CD4-positive, alpha-beta memory T cell (primary cell): Measurements from ENCODE around the gene SRGAP3. TPM values are rescaled to one million over a fixed set of nuclear protein-coding genes. Genes with fewer than 3 reads are reported as not detected.

Source experiments
- CTCF ChIA-PET: fragments of 350-600 bp; sonication (Branson Sonifier 250); formaldehyde crosslinking; loops from one replicate; lab custom pipeline; 2021; ENCODE audit warnings: inconsistent platforms; ENCODE audit not compliant: partially characterized antibody; lab: Charles Lee
- POLR2A ChIA-PET: fragments of 350-600 bp; sonication (Branson Sonifier 250); formaldehyde crosslinking; loops from one replicate; lab custom pipeline; 2021; ENCODE audit not compliant: partially characterized antibody; lab: Charles Lee
- DNase-seq, 5 donors: peaks; one replicate each; pipeline versions ENCODE4 v3.0.0 to v3.0.0-alpha.2; 2020 to 2022; ENCODE audit warnings: mixed read lengths in 1 of 5
- H3K27ac ChIP-seq: one replicate; pipeline ENCODE4 v1.7.0; 2013; ENCODE audit warnings: low read depth, low read length
- H3K27me3 ChIP-seq: 2 replicates; pipeline ENCODE4 v1.7.0; 2013; ENCODE audit warnings: mild to moderate bottlenecking, low read length, moderate library complexity; ENCODE audit not compliant: insufficient read depth
- H3K36me3 ChIP-seq: 2 replicates; pipeline ENCODE4 v1.7.0; 2013; ENCODE audit warnings: mild to moderate bottlenecking, low read length, moderate library complexity; ENCODE audit not compliant: insufficient read depth
- H3K4me1 ChIP-seq: 2 replicates; pipeline ENCODE4 v1.7.0; 2013; ENCODE audit warnings: mild to moderate bottlenecking, low read length, moderate library complexity; ENCODE audit not compliant: insufficient read depth
- H3K4me3 ChIP-seq, 2 donors: one replicate each; pipeline ENCODE4 v1.7.0; 2013; ENCODE audit warnings: low read length in 2 of 2, mild to moderate bottlenecking in 1 of 2
- H3K9me3 ChIP-seq, 2 donors: one replicate each; pipeline ENCODE4 v1.7.0; 2013; ENCODE audit warnings: low read length in 2 of 2, control low read depth in 1 of 2; ENCODE audit not compliant: control insufficient read depth in 1 of 2
- H3K27ac Mint-ChIP-seq, 7 donors: one replicate each; pipeline ENCODE4 v1.8.0; 2020 to 2021; ENCODE audit warnings: mixed read lengths in 7 of 7, mild to moderate bottlenecking in 6 of 7, inconsistent platforms in 3 of 7, moderate library complexity in 3 of 7
- H3K27me3 Mint-ChIP-seq, 2 donors: one replicate each; pipeline ENCODE4 v1.8.0; 2020 to 2021; ENCODE audit warnings: mixed read lengths in 2 of 2
- H3K36me3 Mint-ChIP-seq, 2 donors: one replicate each; pipeline ENCODE4 v1.8.0; 2020 to 2021; ENCODE audit warnings: mixed read lengths in 2 of 2, inconsistent platforms in 1 of 2, mild to moderate bottlenecking in 1 of 2
- H3K4me1 Mint-ChIP-seq, 4 donors: one replicate each; pipeline ENCODE4 v1.8.0; 2020 to 2021; ENCODE audit warnings: mixed read lengths in 4 of 4, mild to moderate bottlenecking in 1 of 4
- H3K4me3 Mint-ChIP-seq, 8 donors: one replicate each; pipeline ENCODE4 v1.8.0; 2020 to 2021; ENCODE audit warnings: mixed read lengths in 8 of 8, mild to moderate bottlenecking in 7 of 8, moderate library complexity in 6 of 8, inconsistent platforms in 3 of 8
- H3K9me3 Mint-ChIP-seq, 8 donors: one replicate each; pipeline ENCODE4 v1.8.0; 2020 to 2021; ENCODE audit warnings: mixed read lengths in 8 of 8, mild to moderate bottlenecking in 5 of 8, inconsistent platforms in 3 of 8, moderate library complexity in 1 of 8
- intact Hi-C: fragments of 100-400 bp; cut with micrococcal nuclease; formaldehyde crosslinking; loops from one replicate; pipeline ENCODE4 v1.15.1; 2023
- polyA plus RNA-seq, 2 donors: library from polyadenylated mRNA; unstranded; fragments of 300-500 nt; fragmentation: Illumina TruSeq; gene quantifications; one replicate each; pipeline ENCODE4 v1.2.3, GENCODE V29; 2021
- total RNA-seq, 2 experiments: library from RNA; stranded (reverse); gene quantifications; one replicate each; pipeline ENCODE4 v1.2.3, GENCODE V29; 2021

SRGAP3 gene
- total and polyA plus RNA-seq, 4 experiments from 2014 or later = 0.35 to 2.4 (median 1.7) TPM

DNA sequence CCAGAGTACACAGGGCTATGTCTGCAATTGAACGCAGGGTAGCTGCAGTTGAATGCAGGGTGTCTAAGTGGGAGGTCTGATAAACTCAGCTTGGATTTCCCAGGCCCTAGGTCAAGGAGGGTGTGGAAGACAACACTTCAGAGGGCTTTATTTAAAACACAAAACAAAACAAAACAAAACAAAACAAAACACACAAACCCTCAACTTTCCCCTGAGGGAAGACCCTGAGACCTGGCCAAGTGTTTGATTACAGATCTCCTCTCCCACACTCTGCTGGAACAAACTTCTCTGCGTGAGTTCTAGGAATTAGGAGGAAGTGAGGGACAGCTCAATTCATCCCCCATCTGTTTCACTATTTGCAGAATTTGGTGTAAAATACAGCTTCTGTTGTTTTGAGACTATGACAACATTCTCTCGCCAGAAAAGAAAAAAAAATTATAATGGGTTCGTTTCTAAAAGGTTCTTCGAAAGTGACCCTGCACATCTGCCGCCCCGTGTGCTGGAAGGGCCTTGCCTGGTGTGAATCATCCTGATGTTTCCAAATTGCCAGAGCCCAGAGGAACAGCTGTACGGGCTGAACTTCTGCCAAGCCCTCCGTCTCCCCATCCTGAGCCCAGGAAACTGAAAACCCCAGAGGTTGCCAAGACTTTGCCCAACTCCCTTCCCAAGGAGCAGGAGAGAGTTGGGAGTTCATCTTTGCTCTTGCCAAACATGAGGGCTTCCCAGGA, 212.9 kb downstream of the SRGAP3 start:
- H3K27me3 ChIP-seq = no peaks in the 10 kb centered on the region
- DNase-seq = no peak
- no peaks in the 10 kb centered on the region for H3K4me1 ChIP-seq
- Mint-ChIP-seq H3K36me3 (no peaks in the 10 kb centered on the region), H3K4me1 (no peaks in the 10 kb centered on the region), H3K27ac (no peak overlapping the region), H3K27me3 (no peaks in the 10 kb centered on the region), H3K4me3 (no peak overlapping the region), H3K9me3 (no peaks in the 10 kb centered on the region)
- no peak overlapping the region for H3K4me3 ChIP-seq
- POLR2A ChIA-PET = no interaction called here
- CTCF ChIA-PET = interaction anchor here (1.4 kb wide), 1 partner anchor 12 kb away, joined by 3 read pairs; no protein-coding TSS in a partner anchor
- no peaks in the 10 kb centered on the region for H3K9me3 ChIP-seq
- intact Hi-C loops = no loop called here
- no peak overlapping the region for H3K27ac ChIP-seq
- H3K36me3 ChIP-seq = no peaks in the 10 kb centered on the region

DNA sequence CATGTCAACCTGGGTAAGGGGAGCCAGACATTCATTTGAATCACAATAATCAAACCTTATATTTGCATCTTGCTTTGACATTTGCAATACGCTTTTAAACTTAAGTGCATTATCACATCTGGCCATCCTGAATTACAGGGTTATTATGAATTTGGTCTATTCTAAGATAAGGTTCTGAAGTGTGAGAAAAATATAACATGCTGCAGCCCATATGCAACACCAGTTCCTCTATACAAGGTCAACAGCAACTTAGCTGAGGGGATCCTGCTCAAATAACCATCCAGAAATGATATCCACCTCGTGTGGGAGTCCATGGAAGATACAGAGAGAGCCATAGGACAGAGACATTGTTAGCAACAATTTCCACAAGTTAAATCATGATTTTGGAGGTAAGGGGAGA, 213.5 kb downstream of the SRGAP3 start:
- Histone ChIP-seq H3K27ac (no peak overlapping the region), H3K36me3 (no peaks in the 10 kb centered on the region), H3K4me3 (no peak overlapping the region), H3K27me3 (no peaks in the 10 kb centered on the region), H3K4me1 (no peaks in the 10 kb centered on the region), H3K9me3 (no peaks in the 10 kb centered on the region)
- CTCF ChIA-PET = no interaction called here
- intact Hi-C loops = no loop called here
- POLR2A ChIA-PET = no interaction called here
- H3K27ac Mint-ChIP-seq = no peak overlapping the region
- no peaks in the 10 kb centered on the region for H3K4me1 Mint-ChIP-seq
- H3K9me3 Mint-ChIP-seq = no peaks in the 10 kb centered on the region
- DNase-seq = no peak
- no peak overlapping the region for H3K4me3 Mint-ChIP-seq
- H3K36me3 Mint-ChIP-seq = no peaks in the 10 kb centered on the region
- no peaks in the 10 kb centered on the region for H3K27me3 Mint-ChIP-seq

DNA sequence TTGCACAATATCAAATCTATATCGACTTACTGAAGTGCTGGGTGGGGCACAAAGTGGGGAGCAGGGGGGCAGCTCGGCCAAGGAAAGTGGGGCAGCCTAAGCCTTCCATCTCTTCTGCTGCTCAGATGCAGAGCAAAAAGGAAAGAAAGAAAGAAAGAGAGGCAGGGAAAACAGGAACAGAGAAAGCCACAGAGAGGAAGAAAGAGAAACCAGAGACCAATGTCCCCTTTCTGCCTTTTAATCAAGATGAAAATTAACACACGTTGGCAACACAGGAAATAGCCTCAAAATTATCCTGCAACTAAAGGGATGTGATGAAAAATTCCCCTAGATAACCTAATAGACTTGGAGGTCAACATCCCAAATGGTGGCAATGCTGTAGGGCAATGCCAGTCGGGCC, 214.0 kb downstream of the SRGAP3 start:
- no peaks in the 10 kb centered on the region for H3K27me3 Mint-ChIP-seq
- no peak overlapping the region for H3K4me3 Mint-ChIP-seq
- ChIA-PET CTCF (no interaction called here), POLR2A (no interaction called here)
- H3K4me1 Mint-ChIP-seq = no peaks in the 10 kb centered on the region
- Histone ChIP-seq H3K4me3 (no peak overlapping the region), H3K27ac (no peak overlapping the region), H3K27me3 (no peaks in the 10 kb centered on the region), H3K4me1 (no peaks in the 10 kb centered on the region), H3K36me3 (no peaks in the 10 kb centered on the region), H3K9me3 (no peaks in the 10 kb centered on the region)
- no peak for DNase-seq
- intact Hi-C loops = no loop called here
- no peak overlapping the region for H3K27ac Mint-ChIP-seq
- no peaks in the 10 kb centered on the region for H3K9me3 Mint-ChIP-seq
- no peaks in the 10 kb centered on the region for H3K36me3 Mint-ChIP-seq

DNA sequence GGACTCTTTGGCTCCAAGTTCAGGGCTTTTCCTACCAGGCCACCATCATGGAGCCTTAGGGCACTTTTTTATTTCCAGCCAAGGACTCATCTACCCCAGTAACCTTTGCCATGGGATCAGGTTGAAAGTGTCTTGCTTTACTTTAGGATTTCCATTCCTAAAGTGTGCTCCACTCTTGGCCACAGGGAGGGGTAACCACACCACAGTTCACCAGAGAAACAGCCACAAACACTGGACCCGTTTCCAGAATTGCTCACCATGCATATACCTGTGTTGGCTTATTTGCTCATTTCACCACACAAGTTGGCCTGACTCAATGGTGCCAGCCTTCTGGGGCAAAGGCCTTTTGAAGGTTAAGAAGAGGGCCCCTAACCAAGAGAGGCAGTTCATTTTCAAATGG, 215.6 kb downstream of the SRGAP3 start:
- Histone ChIP-seq H3K4me1 (no peaks in the 10 kb centered on the region), H3K9me3 (no peaks in the 10 kb centered on the region), H3K4me3 (no peak overlapping the region), H3K27ac (no peak overlapping the region), H3K27me3 (no peaks in the 10 kb centered on the region), H3K36me3 (no peaks in the 10 kb centered on the region)
- intact Hi-C loops = no loop called here
- CTCF ChIA-PET = no interaction called here
- Mint-ChIP-seq H3K27ac (no peak overlapping the region), H3K4me3 (no peak overlapping the region), H3K4me1 (no peaks in the 10 kb centered on the region), H3K9me3 (no peaks in the 10 kb centered on the region), H3K27me3 (no peaks in the 10 kb centered on the region), H3K36me3 (no peaks in the 10 kb centered on the region)
- POLR2A ChIA-PET = no interaction called here
- no peak for DNase-seq

DNA sequence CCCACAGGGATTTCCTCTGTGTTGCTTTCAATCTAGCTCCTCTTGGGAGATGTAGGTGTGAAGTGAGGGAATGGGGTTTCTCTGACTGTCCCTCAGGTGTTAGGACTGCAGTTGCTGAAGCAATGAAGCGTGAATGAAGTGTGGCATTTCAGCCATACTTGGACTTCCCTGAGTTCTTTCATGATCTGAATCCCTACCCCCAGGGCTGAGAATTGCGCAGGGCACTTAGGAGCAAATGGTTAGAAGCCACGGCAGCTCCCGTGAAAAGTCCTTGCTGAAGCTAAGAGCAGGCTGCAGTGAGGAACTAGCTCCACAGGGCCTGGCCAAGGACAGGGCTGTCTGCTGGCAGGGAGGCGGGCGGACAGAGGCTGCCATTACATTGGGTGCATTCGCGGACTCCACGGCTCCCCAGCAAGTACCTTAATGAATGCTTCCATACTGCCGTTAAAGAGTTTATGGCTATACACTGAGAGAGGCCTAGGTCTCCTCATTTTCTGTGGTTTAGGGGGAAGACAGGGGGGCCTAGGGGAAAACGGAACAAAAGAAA, 217.1 kb downstream of the SRGAP3 start:
- CTCF ChIA-PET = no interaction called here
- no peak overlapping the region for H3K27ac Mint-ChIP-seq
- no peak overlapping the region for H3K4me3 ChIP-seq
- no peak overlapping the region for H3K4me3 Mint-ChIP-seq
- H3K27ac ChIP-seq = no peak overlapping the region
- H3K36me3 Mint-ChIP-seq = no peaks in the 10 kb centered on the region
- POLR2A ChIA-PET = no interaction called here
- H3K9me3 ChIP-seq = no peaks in the 10 kb centered on the region
- no peaks in the 10 kb centered on the region for H3K4me1 Mint-ChIP-seq
- no peaks in the 10 kb centered on the region for H3K36me3 ChIP-seq
- H3K9me3 Mint-ChIP-seq = no peaks in the 10 kb centered on the region
- DNase-seq = no peak
- intact Hi-C loops = no loop called here
- no peaks in the 10 kb centered on the region for H3K4me1 ChIP-seq
- no peaks in the 10 kb centered on the region for H3K27me3 ChIP-seq
- no peaks in the 10 kb centered on the region for H3K27me3 Mint-ChIP-seq

DNA sequence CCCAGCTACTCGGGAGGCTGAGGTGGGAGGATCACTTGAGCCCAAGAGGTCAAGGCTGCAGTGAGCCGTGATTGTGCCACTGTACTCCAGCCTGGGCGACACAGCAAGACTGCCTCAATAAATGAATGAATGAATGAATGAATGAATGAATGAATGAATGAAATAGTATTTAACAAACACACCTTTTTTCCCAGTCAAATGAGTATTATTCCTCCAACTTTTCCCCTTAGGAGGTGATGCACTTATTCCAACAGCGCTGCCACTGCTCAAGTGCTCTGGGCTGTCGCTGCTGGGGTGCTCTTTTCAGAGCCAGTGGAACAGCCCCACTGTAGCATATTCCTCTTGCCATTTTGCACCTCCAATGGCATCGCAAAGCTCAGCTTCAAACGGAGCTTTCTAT, 219.4 kb downstream of the SRGAP3 start:
- Mint-ChIP-seq H3K27me3 (no peaks in the 10 kb centered on the region), H3K4me3 (no peak overlapping the region), H3K27ac (no peak overlapping the region), H3K9me3 (no peaks in the 10 kb centered on the region), H3K36me3 (no peaks in the 10 kb centered on the region), H3K4me1 (no peaks in the 10 kb centered on the region)
- Histone ChIP-seq H3K27me3 (no peaks in the 10 kb centered on the region), H3K9me3 (no peaks in the 10 kb centered on the region), H3K4me1 (no peaks in the 10 kb centered on the region), H3K36me3 (no peaks in the 10 kb centered on the region), H3K4me3 (no peak overlapping the region), H3K27ac (no peak overlapping the region)
- ChIA-PET POLR2A (no interaction called here), CTCF (no interaction called here)
- no peak for DNase-seq
- intact Hi-C loops = no loop called here

DNA sequence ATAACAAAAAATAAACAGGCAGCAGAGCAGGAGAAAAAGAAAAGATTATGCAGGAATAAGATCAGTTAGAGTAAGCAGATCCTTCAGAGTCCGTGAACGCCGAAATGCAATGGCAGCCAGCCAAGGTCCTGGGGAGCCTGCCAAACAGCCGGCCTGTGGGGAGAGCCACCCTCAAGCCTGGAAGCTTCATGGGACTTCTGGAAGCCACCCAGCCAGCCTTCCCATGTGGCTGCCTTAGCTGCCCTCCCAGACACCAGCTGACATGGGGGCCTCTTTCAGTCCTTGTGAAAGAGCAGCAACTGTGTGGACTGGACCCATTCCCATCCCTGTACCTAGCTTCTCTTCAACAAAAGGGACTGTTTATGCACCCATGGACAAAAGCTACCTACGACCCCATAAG, 221.3 kb downstream of the SRGAP3 start:
- POLR2A ChIA-PET = no interaction called here
- no peak overlapping the region for H3K4me3 Mint-ChIP-seq
- H3K4me3 ChIP-seq = no peak overlapping the region

More for the DNA sequence above, 221.3 kb downstream of the SRGAP3 start:
- Mint-ChIP-seq H3K36me3 (no peaks in the 10 kb centered on the region), H3K9me3 (no peaks in the 10 kb centered on the region), H3K4me1 (no peaks in the 10 kb centered on the region), H3K27ac (no peak overlapping the region), H3K27me3 (no peaks in the 10 kb centered on the region)
- H3K9me3 ChIP-seq = no peaks in the 10 kb centered on the region
- no peak overlapping the region for H3K27ac ChIP-seq
- H3K36me3 ChIP-seq = no peaks in the 10 kb centered on the region
- CTCF ChIA-PET = no interaction called here
- intact Hi-C loops = no loop called here
- no peaks in the 10 kb centered on the region for H3K4me1 ChIP-seq
- no peaks in the 10 kb centered on the region for H3K27me3 ChIP-seq
- DNase-seq = no peak
